ENCODE measurements around the gene ABCA1.

DNA sequence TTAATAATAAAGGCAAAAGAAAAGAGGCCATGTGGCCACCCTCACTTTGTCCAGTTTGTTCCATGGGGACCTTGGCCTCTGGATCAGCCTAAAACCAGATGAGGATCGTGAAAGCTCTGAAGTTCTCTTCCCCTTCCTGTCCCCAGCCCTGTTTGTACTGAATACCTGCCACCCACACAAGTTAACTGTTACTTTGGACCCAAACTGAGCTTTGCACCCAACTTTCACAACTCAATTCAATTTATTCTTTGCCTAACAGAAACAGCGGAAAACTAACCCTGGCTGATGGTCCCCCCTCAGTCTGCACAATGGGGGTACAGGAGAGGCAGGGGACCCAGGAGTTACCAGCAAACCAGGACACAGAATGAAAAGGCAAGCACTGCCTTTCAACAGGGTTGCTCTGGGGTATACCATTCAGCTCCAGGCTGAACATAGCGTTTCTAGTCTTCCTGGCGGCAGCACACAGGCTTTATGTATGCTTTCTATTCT, 28.2 kb downstream of the ABCA1 start:
- TF ChIP-seq, protein P1, sequence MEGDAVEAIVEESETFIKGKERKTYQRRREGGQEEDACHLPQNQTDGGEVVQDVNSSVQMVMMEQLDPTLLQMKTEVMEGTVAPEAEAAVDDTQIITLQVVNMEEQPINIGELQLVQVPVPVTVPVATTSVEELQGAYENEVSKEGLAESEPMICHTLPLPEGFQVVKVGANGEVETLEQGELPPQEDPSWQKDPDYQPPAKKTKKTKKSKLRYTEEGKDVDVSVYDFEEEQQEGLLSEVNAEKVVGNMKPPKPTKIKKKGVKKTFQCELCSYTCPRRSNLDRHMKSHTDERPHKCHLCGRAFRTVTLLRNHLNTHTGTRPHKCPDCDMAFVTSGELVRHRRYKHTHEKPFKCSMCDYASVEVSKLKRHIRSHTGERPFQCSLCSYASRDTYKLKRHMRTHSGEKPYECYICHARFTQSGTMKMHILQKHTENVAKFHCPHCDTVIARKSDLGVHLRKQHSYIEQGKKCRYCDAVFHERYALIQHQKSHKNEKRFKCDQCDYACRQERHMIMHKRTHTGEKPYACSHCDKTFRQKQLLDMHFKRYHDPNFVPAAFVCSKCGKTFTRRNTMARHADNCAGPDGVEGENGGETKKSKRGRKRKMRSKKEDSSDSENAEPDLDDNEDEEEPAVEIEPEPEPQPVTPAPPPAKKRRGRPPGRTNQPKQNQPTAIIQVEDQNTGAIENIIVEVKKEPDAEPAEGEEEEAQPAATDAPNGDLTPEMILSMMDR (IDR thresholded peaks at IDR 0.05; ENCODE audit: low read depth, low read length): no peak
- TF ChIP-seq POLR2A (IDR thresholded peaks at IDR 0.05; ENCODE audit: extremely low read depth, insufficient read length) (no peak), MYC (IDR thresholded peaks at IDR 0.05; ENCODE audit: low read depth, low read length) (no peak)

Measured in NB4 (cell line).